ENCODE measurements around the gene MAOA. TPM values are rescaled to one million over a fixed set of nuclear protein-coding genes. Genes with fewer than 3 reads are reported as not detected.

The MAOA gene
- total and polyA plus RNA-seq, 2 donors (not counting 1 experiment from before 2014, with no cell fraction given): 0.05 TPM; not detected in 1

DNA sequence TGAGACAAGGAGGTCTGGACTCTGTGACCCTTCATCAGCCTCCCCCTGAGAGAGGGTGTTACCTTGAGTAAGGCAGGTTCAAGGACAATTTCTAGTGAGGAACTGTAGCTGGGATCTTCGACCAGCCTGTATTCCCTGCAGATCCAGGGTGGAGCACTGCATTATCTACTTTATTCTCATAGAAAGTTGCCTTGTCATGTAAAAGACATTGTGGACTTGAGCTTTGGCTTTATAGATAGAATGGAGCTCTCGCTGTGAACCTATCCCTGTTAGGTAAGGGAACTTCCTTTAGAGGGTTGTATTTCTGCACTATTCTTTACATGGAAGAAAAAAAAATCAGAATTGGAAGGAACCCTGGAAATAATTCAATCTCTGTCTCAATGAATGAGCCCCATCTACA lies 91.4 kb downstream of the MAOA start:
- Histone ChIP-seq H3K27ac (ENCODE audit: low read length in 2 of 2) (no peak overlapping the region), H3K27me3 (replicated peaks in 1 of 4; ENCODE audit: control extremely low read depth in 1 of 4, control insufficient read depth in 3 of 4, insufficient read depth in 4 of 4, low read length in 3 of 4) (no peaks in the 10 kb centered on the region), H2AFZ (ENCODE audit: insufficient read depth, low read depth, low read length, poor library complexity, severe bottlenecking) (no peak overlapping the region), H3K4me2 (replicated peaks; ENCODE audit: low read depth, low read length, poor library complexity, severe bottlenecking) (no peak overlapping the region), H3K9me3 (ENCODE audit: control extremely low read depth in 1 of 3, control insufficient read depth in 2 of 3, insufficient read depth in 1 of 3, low read length in 2 of 3) (no peaks in the 10 kb centered on the region), H3K4me1 (ENCODE audit: control insufficient read depth in 2 of 2, insufficient read depth in 2 of 2, low read length in 2 of 2) (peaks cover 0 to 3% of the 10 kb centered on the region in 2 donors), H3K36me3 (replicated peaks in 1 of 2; ENCODE audit: control extremely low read depth in 1 of 2, control insufficient read depth in 1 of 2, extremely low read depth in 1 of 2, insufficient read depth in 2 of 2, low read length in 1 of 2) (no peaks in the 10 kb centered on the region), H3K4me3 (ENCODE audit: control extremely low read depth in 1 of 5, extremely low read depth in 1 of 5, insufficient read depth in 1 of 5, low read depth in 2 of 5, low read length in 4 of 5) (no peak overlapping the region), H4K20me1 (ENCODE audit: control insufficient read depth, insufficient read depth, low read length, poor library complexity, severe bottlenecking) (no peaks in the 10 kb centered on the region), H3K9ac (ENCODE audit: low read length) (no peak overlapping the region), H3K79me2 (ENCODE audit: control insufficient read depth, insufficient read depth, low read length) (no peaks in the 10 kb centered on the region)
- Mint-ChIP-seq H3K4me3 (no peak overlapping the region), H3K27ac (no peak overlapping the region), H3K27me3 (no peaks in the 10 kb centered on the region), H3K9me3 (ENCODE audit: insufficient read depth) (no peaks in the 10 kb centered on the region), H3K4me1 (no peaks in the 10 kb centered on the region)
- CTCF ChIA-PET: no interaction called here
- TF ChIP-seq, protein P1, sequence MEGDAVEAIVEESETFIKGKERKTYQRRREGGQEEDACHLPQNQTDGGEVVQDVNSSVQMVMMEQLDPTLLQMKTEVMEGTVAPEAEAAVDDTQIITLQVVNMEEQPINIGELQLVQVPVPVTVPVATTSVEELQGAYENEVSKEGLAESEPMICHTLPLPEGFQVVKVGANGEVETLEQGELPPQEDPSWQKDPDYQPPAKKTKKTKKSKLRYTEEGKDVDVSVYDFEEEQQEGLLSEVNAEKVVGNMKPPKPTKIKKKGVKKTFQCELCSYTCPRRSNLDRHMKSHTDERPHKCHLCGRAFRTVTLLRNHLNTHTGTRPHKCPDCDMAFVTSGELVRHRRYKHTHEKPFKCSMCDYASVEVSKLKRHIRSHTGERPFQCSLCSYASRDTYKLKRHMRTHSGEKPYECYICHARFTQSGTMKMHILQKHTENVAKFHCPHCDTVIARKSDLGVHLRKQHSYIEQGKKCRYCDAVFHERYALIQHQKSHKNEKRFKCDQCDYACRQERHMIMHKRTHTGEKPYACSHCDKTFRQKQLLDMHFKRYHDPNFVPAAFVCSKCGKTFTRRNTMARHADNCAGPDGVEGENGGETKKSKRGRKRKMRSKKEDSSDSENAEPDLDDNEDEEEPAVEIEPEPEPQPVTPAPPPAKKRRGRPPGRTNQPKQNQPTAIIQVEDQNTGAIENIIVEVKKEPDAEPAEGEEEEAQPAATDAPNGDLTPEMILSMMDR (IDR thresholded peaks at IDR 0.05): no peak
- TF ChIP-seq EZH2 (IDR thresholded peaks at IDR 0.05; ENCODE audit: borderline replicate concordance, insufficient read depth, low read depth, low read length, poor library complexity, severe bottlenecking): no peak
- no CpG with 5 or more reads among the region's 2 CpGs for WGBS (ENCODE audit: insufficient coverage)
- POLR2A ChIA-PET: no interaction called here
- intact Hi-C loops (cut with micrococcal nuclease): no loop called here
- DNase-seq (no peak), ATAC-seq (ENCODE audit: low read depth) (no peak)

DNA sequence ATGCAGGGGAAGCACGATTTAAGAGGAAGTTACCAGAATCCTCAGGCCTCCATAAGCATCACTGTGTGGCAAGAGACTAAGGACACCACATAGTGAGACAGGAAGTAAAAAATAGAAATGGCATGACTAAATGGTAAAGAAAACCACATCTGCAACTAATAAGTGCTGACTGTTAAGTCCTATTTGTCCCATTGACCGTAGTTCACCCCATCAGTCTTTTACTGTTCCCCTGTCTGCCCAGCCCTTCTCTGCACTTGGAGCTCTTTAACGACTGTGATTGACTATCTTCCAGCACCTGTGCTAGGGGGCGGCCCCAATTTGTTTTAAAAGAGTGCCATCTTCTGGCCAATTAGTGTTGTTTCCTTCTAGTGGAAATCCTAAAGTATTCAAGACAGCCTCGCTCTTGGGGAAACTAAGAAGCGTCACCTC lies 94.2 kb downstream of the MAOA start:
- H3K36me3 ChIP-seq (replicated peaks in 1 of 2; ENCODE audit: control extremely low read depth in 1 of 2, control insufficient read depth in 1 of 2, extremely low read depth in 1 of 2, insufficient read depth in 2 of 2, low read length in 1 of 2): no peaks in the 10 kb centered on the region
- TF ChIP-seq EZH2 (IDR thresholded peaks at IDR 0.05; ENCODE audit: borderline replicate concordance, insufficient read depth, low read depth, low read length, poor library complexity, severe bottlenecking): no peak
- TF ChIP-seq, protein P1 (IDR thresholded peaks at IDR 0.05): peak; percentile 58
- intact Hi-C loops (cut with micrococcal nuclease): loop anchor here (1.0 to 2.0 kb wide), 2 partner anchors 1951 to 1969 kb away; no protein-coding TSS in a partner anchor
- H3K79me2 ChIP-seq (ENCODE audit: control insufficient read depth, insufficient read depth, low read length): no peaks in the 10 kb centered on the region
- no peaks in the 10 kb centered on the region for H3K9me3 Mint-ChIP-seq (ENCODE audit: insufficient read depth)
- no peak overlapping the region for H2AFZ ChIP-seq (ENCODE audit: insufficient read depth, low read depth, low read length, poor library complexity, severe bottlenecking)
- H3K27ac ChIP-seq (ENCODE audit: low read length in 2 of 2): no peak overlapping the region
- peaks cover 3% of the 10 kb centered on the region for H3K27me3 Mint-ChIP-seq
- no peak overlapping the region for H3K4me2 ChIP-seq (replicated peaks; ENCODE audit: low read depth, low read length, poor library complexity, severe bottlenecking)
- no peak overlapping the region for H3K9ac ChIP-seq (ENCODE audit: low read length)
- CTCF ChIA-PET: interaction anchor here (0.6 to 2.9 kb wide), 12 partner anchors 8 to 1970 kb away, joined by 3 to 30 read pairs (median 3); no protein-coding TSS in a partner anchor
- H3K4me1 Mint-ChIP-seq: no peaks in the 10 kb centered on the region
- no peaks in the 10 kb centered on the region for H3K9me3 ChIP-seq (ENCODE audit: control extremely low read depth in 1 of 3, control insufficient read depth in 2 of 3, insufficient read depth in 1 of 3, low read length in 2 of 3)
- DNase-seq (peak; percentile 65), ATAC-seq (ENCODE audit: low read depth) (peak; percentile 64)
- POLR2A ChIA-PET: no interaction called here
- no peak overlapping the region for H3K4me3 ChIP-seq (ENCODE audit: control extremely low read depth in 1 of 5, extremely low read depth in 1 of 5, insufficient read depth in 1 of 5, low read depth in 2 of 5, low read length in 4 of 5)
- H3K27me3 ChIP-seq (replicated peaks in 1 of 4; ENCODE audit: control extremely low read depth in 1 of 4, control insufficient read depth in 3 of 4, insufficient read depth in 4 of 4, low read length in 3 of 4): peaks cover 0 to 3% (median 0%) of the 10 kb centered on the region in 4 experiments
- H3K27ac Mint-ChIP-seq: no peak overlapping the region
- H3K4me1 ChIP-seq (ENCODE audit: control insufficient read depth in 2 of 2, insufficient read depth in 2 of 2, low read length in 2 of 2): peaks cover 0 to 3% of the 10 kb centered on the region in 2 donors
- WGBS (ENCODE audit: insufficient coverage): 0% methylated on average over 1 of the region's 6 CpGs
- H3K4me3 Mint-ChIP-seq: no peak overlapping the region
- no peaks in the 10 kb centered on the region for H4K20me1 ChIP-seq (ENCODE audit: control insufficient read depth, insufficient read depth, low read length, poor library complexity, severe bottlenecking)
